Measurements from ENCODE around the gene PPP3R1. TPM values are rescaled to one million over a fixed set of nuclear protein-coding genes. Genes with fewer than 3 reads are reported as not detected.

Gene PPP3R1, protein sequence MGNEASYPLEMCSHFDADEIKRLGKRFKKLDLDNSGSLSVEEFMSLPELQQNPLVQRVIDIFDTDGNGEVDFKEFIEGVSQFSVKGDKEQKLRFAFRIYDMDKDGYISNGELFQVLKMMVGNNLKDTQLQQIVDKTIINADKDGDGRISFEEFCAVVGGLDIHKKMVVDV
- polyA plus RNA-seq (2013, experiment 1 of 2), result 28.6 TPM
- polyA plus RNA-seq (2013, experiment 2 of 2), result 29.2 TPM

DNA sequence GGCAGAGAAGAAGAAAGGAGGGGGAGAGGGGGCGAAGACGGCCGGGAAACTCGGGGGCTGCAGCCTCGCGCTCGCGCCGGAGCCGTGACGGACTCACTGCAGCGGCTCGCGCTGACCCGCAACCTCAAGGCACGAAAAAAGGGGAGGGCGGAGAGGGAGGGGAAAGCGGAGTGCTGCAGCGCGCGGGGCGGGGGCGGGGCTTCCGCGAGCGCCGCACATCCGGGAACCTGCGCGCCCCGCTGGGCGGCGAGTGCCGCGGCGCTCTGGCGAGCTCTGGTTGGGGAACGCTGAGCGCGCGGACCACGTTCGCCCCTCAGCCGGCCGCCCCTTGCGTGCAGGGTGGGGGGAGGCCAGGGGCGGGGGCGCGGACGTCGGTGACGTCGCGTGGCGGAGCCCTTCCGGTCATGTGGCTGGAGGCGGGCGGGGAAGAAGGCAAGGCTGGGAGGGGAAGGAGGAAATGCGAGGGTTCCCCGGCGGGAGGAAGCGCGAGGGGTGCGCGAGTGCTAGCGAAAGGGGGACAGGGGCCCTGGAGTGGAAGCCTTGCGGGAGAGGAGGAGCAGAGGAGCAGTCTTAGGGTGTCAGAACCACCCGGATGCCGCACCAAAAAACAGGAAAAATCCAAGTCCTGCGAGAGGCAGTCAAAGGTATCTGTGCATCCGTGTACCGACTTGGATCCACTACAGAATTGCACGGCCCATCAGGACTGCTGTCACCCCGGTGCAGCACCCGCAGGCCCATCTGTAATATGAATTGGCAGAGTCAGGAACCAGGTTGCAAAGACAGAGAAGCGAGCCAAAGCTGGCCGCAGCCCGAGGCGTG lies at the start of gene PPP3R1:
PPP3R1 (minus strand) TSS at position 133 of the 819 bp plus-strand sequence. CDS start 405 bp downstream, outside the sequence.
- peak; percentile 96 for DNase-seq
- Histone ChIP-seq H4K8ac (ENCODE audit: low read length) (peak within 1 kb of the TSS; percentile 75), H3K4ac (ENCODE audit: low read depth in 1 of 2, low read length in 2 of 2) (peak within 1 kb of the TSS; percentile 96 to 99), H2AFZ (ENCODE audit: low read depth, low read length) (peak within 1 kb of the TSS; percentile 29), H3K9me3 (ENCODE audit: control insufficient read depth, low read length) (no peaks in the 10 kb centered on the region), H2AK5ac (ENCODE audit: low read length, severe bottlenecking) (peak within 1 kb of the TSS; percentile 47), H2BK15ac (ENCODE audit: low read depth, poor library complexity, severe bottlenecking) (peak within 1 kb of the TSS; percentile 89), H3K79me1 (replicated peaks; ENCODE audit: low read length, poor library complexity, severe bottlenecking) (no peaks in the 10 kb centered on the region), H3K4me2 (ENCODE audit: low read length, poor library complexity, severe bottlenecking) (peak within 1 kb of the TSS; percentile 92), H4K91ac (ENCODE audit: low read length) (peak within 1 kb of the TSS; percentile 85), H2BK12ac (ENCODE audit: low read length in 2 of 2) (peak within 1 kb of the TSS; percentile 73 to 94), H3K14ac (ENCODE audit: low read length in 2 of 2) (peak within 1 kb of the TSS; percentile 74 to 97), H3K4me3 (ENCODE audit: insufficient read depth in 1 of 2, low read depth in 1 of 2, low read length in 2 of 2) (peak within 1 kb of the TSS; percentile 81 to 98), H3K18ac (ENCODE audit: low read depth in 1 of 2, low read length in 2 of 2) (peak within 1 kb of the TSS; percentile 98 to 99), H3K23ac (ENCODE audit: low read length in 2 of 2) (peak within 1 kb of the TSS; percentile 85 to 96), H2BK120ac (ENCODE audit: low read depth, low read length) (peak within 1 kb of the TSS; percentile 84), H3K36me3 (ENCODE audit: control insufficient read depth in 1 of 2, insufficient read depth in 2 of 2, low read depth in 1 of 2, low read length in 2 of 2) (no peaks in the 10 kb centered on the region), H3K27ac (ENCODE audit: low read length, poor library complexity, severe bottlenecking) (peak within 1 kb of the TSS; percentile 98), H3K9ac (ENCODE audit: low read length) (peak within 1 kb of the TSS; percentile 99), H3K4me1 (ENCODE audit: control insufficient read depth, insufficient read depth, low read depth, low read length) (no peaks in the 10 kb centered on the region), H3K27me3 (ENCODE audit: control insufficient read depth in 1 of 2, insufficient read depth in 1 of 2, low read length in 2 of 2) (no peaks in the 10 kb centered on the region), H2BK5ac (ENCODE audit: low read depth, low read length, poor library complexity, severe bottlenecking) (peak within 1 kb of the TSS; percentile 84)
- under 1% methylated on average over 60 of the region's 79 CpGs for WGBS

DNA sequence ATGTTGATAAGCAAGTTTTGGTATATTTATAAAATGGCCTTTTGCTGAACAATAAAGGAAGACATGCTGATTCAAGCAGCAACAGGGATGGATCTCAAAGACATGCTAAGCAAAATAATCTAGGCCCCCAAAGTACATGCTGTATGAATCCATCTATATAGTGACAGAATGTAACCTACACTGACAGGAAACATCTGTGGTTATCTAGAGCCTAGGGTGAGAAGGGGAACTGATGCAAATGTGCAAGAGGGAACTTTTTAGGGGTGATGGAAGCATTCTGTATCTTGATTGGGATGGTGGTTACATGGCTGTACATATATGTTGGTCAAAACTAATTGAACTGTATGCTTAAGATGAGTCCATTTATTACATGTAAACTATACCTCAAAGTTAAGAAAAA lies 43.2 kb upstream of the PPP3R1 start:
- no peak overlapping the region for H2BK12ac ChIP-seq (ENCODE audit: low read length in 2 of 2)

DNA sequence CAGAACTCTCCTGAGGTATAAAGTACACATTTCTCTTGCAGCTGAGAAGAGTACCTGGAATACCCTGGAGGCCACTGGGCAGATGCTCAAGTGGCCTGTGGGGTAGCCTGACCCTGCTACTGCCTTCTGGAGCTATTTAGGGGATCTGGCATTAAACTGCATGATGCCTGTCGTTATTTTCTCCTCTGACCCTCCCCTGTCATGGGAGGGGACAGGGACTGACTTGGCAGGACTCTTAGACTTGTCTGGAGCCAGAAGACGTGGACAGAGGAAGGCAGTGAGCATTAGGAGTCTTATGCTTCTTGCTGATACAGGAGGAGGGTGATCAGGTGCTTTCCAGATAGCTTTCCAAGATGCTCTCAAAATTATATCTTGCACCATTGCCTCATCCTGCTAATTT lies 42.6 kb upstream of the PPP3R1 start:
- Histone ChIP-seq H3K9me3 (ENCODE audit: control insufficient read depth, low read length) (no peaks in the 10 kb centered on the region), H3K4ac (ENCODE audit: low read depth in 1 of 2, low read length in 2 of 2) (no peak overlapping the region), H2BK5ac (ENCODE audit: low read depth, low read length, poor library complexity, severe bottlenecking) (no peak overlapping the region), H3K4me1 (ENCODE audit: control insufficient read depth, insufficient read depth, low read depth, low read length) (no peaks in the 10 kb centered on the region), H3K36me3 (ENCODE audit: control insufficient read depth in 1 of 2, insufficient read depth in 2 of 2, low read depth in 1 of 2, low read length in 2 of 2) (peaks cover 0 to 14% of the 10 kb centered on the region in 2 experiments), H3K4me3 (ENCODE audit: insufficient read depth in 1 of 2, low read depth in 1 of 2, low read length in 2 of 2) (no peak overlapping the region), H3K27ac (ENCODE audit: low read length, poor library complexity, severe bottlenecking) (no peak overlapping the region), H2BK120ac (ENCODE audit: low read depth, low read length) (no peak overlapping the region), H3K18ac (ENCODE audit: low read depth in 1 of 2, low read length in 2 of 2) (no peak overlapping the region), H3K79me1 (replicated peaks; ENCODE audit: low read length, poor library complexity, severe bottlenecking) (no peaks in the 10 kb centered on the region), H4K91ac (ENCODE audit: low read length) (no peak overlapping the region), H3K4me2 (ENCODE audit: low read length, poor library complexity, severe bottlenecking) (no peak overlapping the region), H4K8ac (ENCODE audit: low read length) (peak overlapping the region; percentile 56), H3K9ac (ENCODE audit: low read length) (no peak overlapping the region), H3K23ac (ENCODE audit: low read length in 2 of 2) (no peak overlapping the region), H2BK12ac (ENCODE audit: low read length in 2 of 2) (no peak overlapping the region), H3K14ac (ENCODE audit: low read length in 2 of 2) (no peak overlapping the region), H3K27me3 (ENCODE audit: control insufficient read depth in 1 of 2, insufficient read depth in 1 of 2, low read length in 2 of 2) (no peaks in the 10 kb centered on the region), H2BK15ac (ENCODE audit: low read depth, poor library complexity, severe bottlenecking) (no peak overlapping the region), H2AFZ (ENCODE audit: low read depth, low read length) (no peak overlapping the region), H2AK5ac (ENCODE audit: low read length, severe bottlenecking) (no peak overlapping the region)
- DNase-seq, result no peak
- WGBS, result 80% methylated on average over 1 of the region's 2 CpGs

More for the DNA sequence above, 43.2 kb upstream of the PPP3R1 start:
- H3K4ac ChIP-seq (ENCODE audit: low read depth in 1 of 2, low read length in 2 of 2), result no peak overlapping the region
- H3K79me1 ChIP-seq (replicated peaks; ENCODE audit: low read length, poor library complexity, severe bottlenecking), result no peaks in the 10 kb centered on the region
- no peak for DNase-seq
- no peak overlapping the region for H4K91ac ChIP-seq (ENCODE audit: low read length)
- no peak overlapping the region for H3K4me3 ChIP-seq (ENCODE audit: insufficient read depth in 1 of 2, low read depth in 1 of 2, low read length in 2 of 2)
- no peak overlapping the region for H3K27ac ChIP-seq (ENCODE audit: low read length, poor library complexity, severe bottlenecking)
- H2BK120ac ChIP-seq (ENCODE audit: low read depth, low read length), result no peak overlapping the region
- H3K9me3 ChIP-seq (ENCODE audit: control insufficient read depth, low read length), result no peaks in the 10 kb centered on the region
- no peak overlapping the region for H2BK5ac ChIP-seq (ENCODE audit: low read depth, low read length, poor library complexity, severe bottlenecking)
- H3K36me3 ChIP-seq (ENCODE audit: control insufficient read depth in 1 of 2, insufficient read depth in 2 of 2, low read depth in 1 of 2, low read length in 2 of 2), result peaks cover 0 to 18% of the 10 kb centered on the region in 2 experiments
- H2AK5ac ChIP-seq (ENCODE audit: low read length, severe bottlenecking), result no peak overlapping the region
- H2BK15ac ChIP-seq (ENCODE audit: low read depth, poor library complexity, severe bottlenecking), result no peak overlapping the region
- H2AFZ ChIP-seq (ENCODE audit: low read depth, low read length), result no peak overlapping the region
- H3K4me2 ChIP-seq (ENCODE audit: low read length, poor library complexity, severe bottlenecking), result no peak overlapping the region
- no peaks in the 10 kb centered on the region for H3K4me1 ChIP-seq (ENCODE audit: control insufficient read depth, insufficient read depth, low read depth, low read length)
- no peak overlapping the region for H3K9ac ChIP-seq (ENCODE audit: low read length)
- H3K23ac ChIP-seq (ENCODE audit: low read length in 2 of 2), result no peak overlapping the region
- no peak overlapping the region for H3K14ac ChIP-seq (ENCODE audit: low read length in 2 of 2)
- no peaks in the 10 kb centered on the region for H3K27me3 ChIP-seq (ENCODE audit: control insufficient read depth in 1 of 2, insufficient read depth in 1 of 2, low read length in 2 of 2)
- H3K18ac ChIP-seq (ENCODE audit: low read depth in 1 of 2, low read length in 2 of 2), result no peak overlapping the region
- no peak overlapping the region for H4K8ac ChIP-seq (ENCODE audit: low read length)

DNA sequence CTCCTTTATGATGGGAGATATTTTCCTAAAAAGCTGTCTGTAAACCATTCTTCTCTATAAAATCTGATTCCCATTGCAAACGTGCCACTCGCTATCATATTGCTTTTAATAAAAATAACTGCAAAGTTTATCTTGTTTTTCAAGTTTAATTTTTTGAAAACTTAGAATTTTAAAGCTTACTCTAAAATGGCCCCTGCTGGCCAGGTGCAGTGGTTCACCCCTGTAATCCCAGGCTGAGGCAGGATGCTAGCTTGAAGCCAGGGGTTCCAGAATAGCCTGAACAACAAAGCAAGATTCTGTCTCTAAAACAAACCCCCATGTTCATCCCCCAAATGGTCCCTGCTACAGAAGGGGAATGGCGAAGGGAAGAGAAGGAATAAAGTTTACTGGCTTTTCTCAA lies 41.9 kb upstream of the PPP3R1 start:
- H3K36me3 ChIP-seq (ENCODE audit: control insufficient read depth in 1 of 2, insufficient read depth in 2 of 2, low read depth in 1 of 2, low read length in 2 of 2), result peaks cover 0 to 10% of the 10 kb centered on the region in 2 experiments
- no peak overlapping the region for H4K8ac ChIP-seq (ENCODE audit: low read length)
- no peak overlapping the region for H2AK5ac ChIP-seq (ENCODE audit: low read length, severe bottlenecking)
- no peak overlapping the region for H3K4me2 ChIP-seq (ENCODE audit: low read length, poor library complexity, severe bottlenecking)
- no CpG with 5 or more reads among the region's 3 CpGs for WGBS
- H3K18ac ChIP-seq (ENCODE audit: low read depth in 1 of 2, low read length in 2 of 2), result no peak overlapping the region
- no peak overlapping the region for H2BK120ac ChIP-seq (ENCODE audit: low read depth, low read length)
- DNase-seq, result no peak
- H3K4me1 ChIP-seq (ENCODE audit: control insufficient read depth, insufficient read depth, low read depth, low read length), result no peaks in the 10 kb centered on the region
- no peaks in the 10 kb centered on the region for H3K79me1 ChIP-seq (replicated peaks; ENCODE audit: low read length, poor library complexity, severe bottlenecking)
- H2AFZ ChIP-seq (ENCODE audit: low read depth, low read length), result no peak overlapping the region
- H3K9me3 ChIP-seq (ENCODE audit: control insufficient read depth, low read length), result no peaks in the 10 kb centered on the region
- H3K27ac ChIP-seq (ENCODE audit: low read length, poor library complexity, severe bottlenecking), result no peak overlapping the region
- H2BK15ac ChIP-seq (ENCODE audit: low read depth, poor library complexity, severe bottlenecking), result no peak overlapping the region
- H3K9ac ChIP-seq (ENCODE audit: low read length), result no peak overlapping the region
- no peak overlapping the region for H3K23ac ChIP-seq (ENCODE audit: low read length in 2 of 2)
- no peaks in the 10 kb centered on the region for H3K27me3 ChIP-seq (ENCODE audit: control insufficient read depth in 1 of 2, insufficient read depth in 1 of 2, low read length in 2 of 2)
- no peak overlapping the region for H4K91ac ChIP-seq (ENCODE audit: low read length)
- no peak overlapping the region for H2BK5ac ChIP-seq (ENCODE audit: low read depth, low read length, poor library complexity, severe bottlenecking)
- H2BK12ac ChIP-seq (ENCODE audit: low read length in 2 of 2), result no peak overlapping the region
- no peak overlapping the region for H3K4me3 ChIP-seq (ENCODE audit: insufficient read depth in 1 of 2, low read depth in 1 of 2, low read length in 2 of 2)
- no peak overlapping the region for H3K14ac ChIP-seq (ENCODE audit: low read length in 2 of 2)
- H3K4ac ChIP-seq (ENCODE audit: low read depth in 1 of 2, low read length in 2 of 2), result no peak overlapping the region
